Smooth muscle cell of the brain vasculature (primary cell): ENCODE results near the gene FBXO47.
"Not testable (repeated sequence)": the region's sequence is repeated elsewhere in the genome, so short reads cannot be mapped to it uniquely, and the experiment has no call there.

Source experiments
- DNase-seq: peaks from one replicate; pipeline ENCODE4 v3.0.0-alpha.2; 2012; ENCODE audit warnings: low read depth, low spot score

Gene FBXO47

DNA sequence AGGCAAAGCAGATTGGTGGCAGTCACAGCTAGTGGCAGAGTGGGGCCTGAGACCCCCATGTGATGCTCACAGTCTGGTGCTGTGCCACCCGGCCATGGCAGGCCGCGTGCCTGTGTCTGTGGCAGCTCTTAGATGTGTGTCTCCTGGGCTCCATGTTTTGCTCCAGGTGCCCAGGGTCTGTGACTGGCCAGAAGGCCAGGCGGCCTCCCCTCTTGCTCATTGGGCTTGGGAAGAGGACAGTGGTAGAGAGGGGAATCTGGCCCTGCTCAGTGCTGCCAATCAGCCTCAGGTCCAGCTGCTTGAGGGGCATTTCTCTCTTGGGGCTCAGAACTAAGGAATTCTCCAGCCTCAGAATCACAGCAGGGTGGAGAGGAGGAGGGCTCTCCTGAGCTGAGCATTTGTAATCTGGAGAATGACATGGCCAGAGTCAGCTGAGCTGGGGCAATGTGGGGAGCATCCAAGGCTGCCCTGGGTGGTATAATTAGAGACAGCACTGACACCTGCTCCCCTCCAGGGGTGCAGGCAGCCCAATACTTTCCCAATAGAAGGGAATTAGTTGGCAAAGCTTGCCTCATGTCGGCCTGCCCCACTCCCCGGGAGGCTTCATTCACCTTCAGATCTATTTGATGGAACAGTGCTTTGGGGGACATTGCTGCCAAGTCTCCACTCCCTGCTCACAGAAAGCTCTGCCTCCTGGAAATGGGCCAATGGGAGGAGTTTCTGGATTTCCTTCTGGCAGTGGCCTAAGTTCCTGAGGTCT lies 44.5 kb downstream of the FBXO47 start:
- DNase-seq, result peak; percentile 56

DNA sequence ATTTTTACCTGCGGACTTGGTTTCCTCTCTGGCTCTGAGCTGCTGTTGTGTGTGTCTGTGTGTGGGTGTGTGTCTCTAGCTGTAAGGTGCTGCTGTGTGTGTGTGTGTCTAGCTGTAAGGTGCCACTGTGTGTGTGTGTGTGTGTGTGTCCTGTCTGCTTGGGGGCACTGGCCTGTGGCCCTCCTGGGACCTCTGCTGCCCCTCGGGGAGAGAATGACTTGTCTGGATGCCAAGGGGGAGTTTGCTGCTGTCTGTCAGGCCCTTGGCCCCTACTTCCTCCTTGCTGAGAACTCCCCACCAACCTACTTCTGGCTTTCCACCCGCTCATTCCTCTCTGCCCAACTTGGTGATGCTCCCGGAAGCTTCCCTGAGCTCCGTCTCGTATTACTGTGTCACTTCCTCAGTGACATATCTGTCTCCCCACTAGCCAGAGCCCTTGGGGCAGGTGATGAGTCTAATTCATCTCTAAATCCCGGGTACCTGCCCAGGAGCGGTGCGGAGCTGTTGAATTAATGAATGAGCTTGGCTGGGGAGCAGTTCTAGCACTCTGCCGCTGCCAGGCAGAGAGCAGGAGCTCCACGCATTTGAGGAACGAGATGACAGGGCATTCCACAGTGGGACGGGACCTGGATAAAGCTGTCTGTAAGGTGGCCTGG lies 45.3 kb downstream of the FBXO47 start:
- DNase-seq, result no peak

DNA sequence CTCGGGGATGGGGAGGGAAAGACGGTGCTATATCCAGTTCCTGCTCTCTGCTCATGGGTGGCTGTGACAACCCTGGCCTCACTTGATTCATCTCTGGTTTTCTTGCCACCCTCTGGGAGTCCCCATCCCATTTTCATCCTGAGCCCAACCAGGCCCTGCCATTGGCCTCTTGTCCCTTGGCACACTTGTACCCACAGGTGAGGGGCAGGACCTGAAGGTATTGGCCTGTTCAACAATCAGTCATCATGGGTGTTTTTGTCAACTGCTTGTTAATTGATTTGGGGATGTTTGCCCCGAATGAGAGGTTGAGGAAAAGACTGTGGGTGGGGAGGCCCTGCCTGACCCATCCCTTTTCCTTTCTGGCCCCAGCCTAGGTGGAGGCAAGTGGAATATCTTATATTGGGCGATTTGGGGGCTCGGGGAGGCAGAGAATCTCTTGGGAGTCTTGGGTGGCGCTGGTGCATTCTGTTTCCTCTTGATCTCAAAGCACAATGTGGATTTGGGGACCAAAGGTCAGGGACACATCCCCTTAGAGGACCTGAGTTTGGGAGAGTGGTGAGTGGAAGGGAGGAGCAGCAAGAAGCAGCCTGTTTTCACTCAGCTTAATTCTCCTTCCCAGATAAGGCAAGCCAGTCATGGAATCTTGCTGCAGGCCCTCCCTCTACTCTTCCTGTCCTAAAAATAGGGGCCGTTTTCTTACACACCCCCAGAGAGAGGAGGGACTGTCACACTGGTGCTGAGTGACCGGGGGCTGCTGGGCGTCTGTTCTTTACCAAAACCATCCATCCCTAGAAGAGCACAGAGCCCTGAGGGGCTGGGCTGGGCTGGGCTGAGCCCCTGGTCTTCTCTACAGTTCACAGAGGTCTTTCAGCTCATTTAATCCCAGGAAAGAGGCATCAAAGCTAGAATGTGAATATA lies 46.6 kb downstream of the FBXO47 start:
- DNase-seq, result no peak

DNA sequence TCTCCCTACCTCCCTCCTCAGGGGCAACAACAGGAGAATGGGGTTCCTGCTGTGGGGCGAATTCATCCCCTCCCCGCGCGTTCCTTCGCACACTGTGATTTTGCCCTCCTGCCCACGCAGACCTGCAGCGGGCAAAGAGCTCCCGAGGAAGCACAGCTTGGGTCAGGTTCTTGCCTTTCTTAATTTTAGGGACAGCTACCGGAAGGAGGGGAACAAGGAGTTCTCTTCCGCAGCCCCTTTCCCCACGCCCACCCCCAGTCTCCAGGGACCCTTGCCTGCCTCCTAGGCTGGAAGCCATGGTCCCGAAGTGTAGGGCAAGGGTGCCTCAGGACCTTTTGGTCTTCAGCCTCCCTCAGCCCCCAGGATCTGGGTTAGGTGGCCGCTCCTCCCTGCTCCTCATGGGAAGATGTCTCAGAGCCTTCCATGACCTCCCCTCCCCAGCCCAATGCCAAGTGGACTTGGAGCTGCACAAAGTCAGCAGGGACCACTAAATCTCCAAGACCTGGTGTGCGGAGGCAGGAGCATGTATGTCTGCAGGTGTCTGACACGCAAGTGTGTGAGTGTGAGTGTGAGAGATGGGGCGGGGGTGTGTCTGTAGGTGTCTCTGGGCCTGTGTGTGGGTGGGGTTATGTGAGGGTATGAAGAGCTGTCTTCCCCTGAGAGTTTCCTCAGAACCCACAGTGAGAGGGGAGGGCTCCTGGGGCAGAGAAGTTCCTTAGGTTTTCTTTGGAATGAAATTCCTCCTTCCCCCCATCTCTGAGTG lies 47.7 kb downstream of the FBXO47 start:
- DNase-seq, result no peak

DNA sequence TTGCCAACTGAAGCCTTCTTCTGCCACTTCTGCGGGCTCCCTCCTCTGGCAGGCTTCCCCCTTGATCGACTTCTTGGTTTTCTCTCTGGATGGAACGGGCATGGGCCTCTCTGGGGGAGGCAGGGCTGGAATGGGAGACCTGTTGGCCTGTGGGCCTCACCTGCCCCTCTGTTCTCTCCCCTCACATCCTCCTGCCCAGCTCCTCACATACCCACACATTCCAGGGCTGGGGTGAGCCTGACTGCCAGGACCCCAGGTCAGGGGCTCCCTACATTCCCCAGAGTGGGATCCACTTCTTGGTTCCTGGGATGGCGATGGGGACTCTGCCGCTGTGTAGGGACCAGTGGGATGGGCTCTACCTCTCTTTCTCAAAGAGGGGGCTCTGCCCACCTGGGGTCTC lies 48.3 kb downstream of the FBXO47 start:
- no peak for DNase-seq

DNA sequence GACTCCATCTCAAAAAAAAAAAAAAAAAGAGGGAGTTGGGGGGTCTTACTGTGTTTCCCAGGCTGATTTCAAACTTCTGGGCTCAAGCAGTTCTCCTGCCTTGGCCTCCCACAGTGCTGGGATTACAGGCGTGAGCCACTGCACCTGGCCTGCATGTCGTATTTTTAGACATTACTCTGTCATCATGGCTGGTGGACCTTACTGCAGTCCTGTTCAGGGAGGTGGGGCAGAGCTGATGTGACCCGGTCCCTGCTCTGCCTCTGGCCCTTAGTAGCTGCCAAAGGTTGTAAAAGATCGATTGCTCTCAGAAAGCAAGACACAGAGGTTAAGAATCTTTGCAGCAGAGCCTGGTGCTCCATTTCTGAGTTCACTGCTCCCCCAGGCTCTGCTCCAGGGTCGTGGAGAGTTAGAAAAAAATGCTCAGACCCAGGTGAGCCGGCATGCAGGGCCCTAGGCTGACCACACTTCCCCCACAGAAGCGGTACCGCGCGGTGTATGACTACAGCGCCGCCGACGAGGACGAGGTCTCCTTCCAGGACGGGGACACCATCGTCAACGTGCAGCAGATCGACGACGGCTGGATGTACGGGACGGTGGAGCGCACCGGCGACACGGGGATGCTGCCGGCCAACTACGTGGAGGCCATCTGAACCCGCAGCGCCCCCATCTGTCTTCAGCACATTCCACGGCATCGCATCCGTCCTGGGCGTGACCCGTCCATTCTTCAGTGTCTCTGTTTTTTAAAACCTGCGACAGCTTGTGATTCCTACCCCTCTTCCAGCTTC lies 48.9 kb downstream of the FBXO47 start:
- no peak for DNase-seq

DNA sequence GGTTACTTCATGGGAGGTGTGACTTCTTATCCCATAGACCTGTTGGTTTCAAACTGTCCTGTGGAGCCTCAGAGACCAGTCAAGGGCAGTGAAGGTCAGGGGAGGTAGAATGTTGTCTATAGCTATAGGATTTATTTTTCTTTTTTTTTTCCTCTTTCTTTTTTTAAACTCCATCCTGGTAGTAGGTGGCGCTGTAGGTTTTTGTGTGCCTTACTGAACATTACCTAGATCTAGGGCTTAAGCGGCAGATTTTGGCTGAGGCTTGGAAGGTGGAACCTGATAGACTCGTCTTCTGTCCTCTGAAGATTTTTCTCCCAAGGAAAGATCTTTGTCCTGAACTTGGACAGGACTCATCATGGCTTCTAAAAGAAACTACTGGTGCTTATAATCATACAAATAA lies 49.9 kb downstream of the FBXO47 start:
- DNase-seq, result no peak

DNA sequence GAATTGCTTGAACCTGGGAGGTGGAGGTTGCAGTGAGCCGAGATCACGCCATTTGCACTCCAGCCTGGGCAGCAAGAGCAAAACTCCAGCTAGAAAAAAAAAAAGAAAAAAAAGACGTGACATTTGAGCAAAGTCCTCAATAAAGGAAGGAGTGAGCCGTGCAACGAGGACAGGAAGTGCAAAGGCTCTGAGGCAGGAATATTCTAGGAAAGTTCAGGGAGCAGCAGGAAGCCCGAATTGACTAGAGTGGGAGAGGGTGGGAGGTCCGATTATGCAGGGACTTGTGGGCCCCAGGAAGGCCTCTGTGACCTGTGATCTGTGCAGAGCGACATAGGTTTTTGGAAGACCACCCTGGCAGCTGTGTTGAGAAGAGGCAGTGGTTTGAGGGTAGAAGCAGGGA lies 50.4 kb downstream of the FBXO47 start:
- DNase-seq, result no peak

DNA sequence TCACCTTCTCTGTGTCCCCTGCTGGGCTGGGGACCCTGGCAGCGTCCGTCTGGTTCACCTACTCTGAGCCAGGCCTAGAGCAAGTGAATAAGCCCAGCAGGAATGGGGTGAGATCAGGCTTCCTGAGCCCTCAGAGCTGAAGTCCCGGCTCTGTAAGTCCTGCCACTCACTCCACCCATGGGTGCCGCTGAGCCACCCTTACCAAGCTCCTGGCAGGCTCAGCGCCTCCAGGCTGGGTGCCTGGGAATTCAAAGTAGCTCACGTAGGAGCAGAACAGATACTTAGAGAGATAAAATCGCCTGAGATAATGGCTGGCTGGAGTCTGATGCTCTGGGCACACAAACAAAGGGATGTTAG lies 51.6 kb downstream of the FBXO47 start:
- DNase-seq, result no peak

DNA sequence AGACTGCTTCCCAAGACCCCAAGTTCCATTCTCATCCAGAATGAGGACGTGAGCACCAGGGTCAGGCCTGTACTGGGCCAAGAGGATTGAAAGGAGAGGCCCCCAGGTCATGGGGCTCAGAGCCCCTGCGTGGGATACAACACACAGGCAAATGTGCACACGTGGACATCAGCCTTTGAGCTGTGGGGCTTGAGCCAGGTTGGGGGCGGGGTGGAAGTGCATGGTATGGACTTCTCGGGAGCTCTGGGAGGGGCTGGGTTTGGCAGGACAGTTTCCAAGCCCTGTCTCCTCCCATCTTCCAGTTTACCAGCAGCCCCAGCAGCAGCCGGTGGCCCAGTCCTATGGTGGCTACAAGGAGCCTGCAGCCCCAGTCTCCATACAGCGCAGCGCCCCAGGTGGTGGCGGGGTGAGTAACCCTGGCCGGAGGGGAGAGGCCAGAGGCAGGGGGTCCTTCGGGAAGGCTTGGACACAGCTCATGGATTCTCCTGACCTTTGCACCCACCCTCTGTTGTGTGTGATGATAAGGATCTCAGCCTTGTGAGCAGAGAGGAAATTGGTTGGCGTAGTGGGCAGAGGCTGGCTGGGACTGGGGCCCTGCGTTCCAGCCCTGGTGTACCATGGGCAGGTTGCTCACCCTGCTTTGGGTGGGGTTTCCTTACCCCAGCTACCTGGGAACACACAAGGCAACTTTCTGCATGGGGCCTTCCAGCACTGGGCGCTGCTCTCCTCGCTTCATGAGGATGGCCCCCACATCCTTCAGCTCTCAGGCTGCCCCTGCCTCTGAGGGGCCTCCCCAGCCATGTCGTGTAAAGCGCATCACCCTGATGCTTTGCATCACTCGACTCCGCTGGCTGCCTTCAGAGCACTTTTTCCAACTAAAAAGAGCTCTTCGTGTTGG lies 52.2 kb downstream of the FBXO47 start:
- no peak for DNase-seq

DNA sequence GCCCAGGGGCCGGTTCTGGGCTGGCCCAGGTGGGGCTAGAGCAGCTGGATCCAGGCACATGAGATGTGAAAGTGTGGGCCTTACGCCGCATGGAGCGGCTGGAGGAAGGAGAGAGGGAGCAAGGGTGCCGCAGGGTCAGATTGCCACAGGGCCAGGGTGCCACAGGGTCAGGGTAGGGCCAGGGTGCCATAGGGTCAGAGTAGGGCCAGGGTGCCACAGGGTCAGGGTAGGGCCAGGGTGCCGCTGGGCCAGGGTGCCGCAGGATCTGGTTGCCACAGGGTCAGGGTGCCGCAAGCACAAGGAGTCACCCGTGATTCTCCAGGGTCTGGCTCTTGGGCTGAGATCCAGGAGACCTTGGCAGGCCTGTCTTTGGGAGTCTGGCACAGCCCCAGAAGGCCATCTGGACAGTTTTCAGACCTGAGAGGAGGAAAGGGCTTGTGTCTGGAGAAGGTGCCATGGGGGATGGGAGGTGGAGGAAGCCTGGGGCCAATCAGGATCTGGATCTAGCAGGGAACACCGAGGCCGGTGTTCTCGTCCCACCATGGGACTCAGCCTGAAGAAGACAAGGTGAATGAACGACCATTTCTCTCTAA lies 54.9 kb downstream of the FBXO47 start:
- DNase-seq, result no peak

DNA sequence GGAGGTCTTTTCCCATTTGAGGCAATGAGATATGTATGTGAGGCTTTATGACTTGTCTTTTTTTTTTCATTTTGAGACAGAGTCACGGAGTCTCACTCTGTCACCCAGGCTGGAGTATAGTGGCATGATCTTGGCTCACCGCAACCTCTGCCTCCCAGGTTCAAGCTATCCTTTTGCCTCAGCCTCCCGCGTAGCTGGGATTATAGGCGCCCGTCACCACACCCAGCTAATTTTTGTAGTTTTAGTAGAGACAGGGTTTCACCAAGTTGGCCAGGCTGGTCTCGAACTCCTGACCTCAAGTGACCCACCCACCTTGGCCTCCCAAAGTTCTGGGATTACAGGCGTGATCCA lies 55.5 kb downstream of the FBXO47 start:
- not testable (repeated sequence) for DNase-seq

DNA sequence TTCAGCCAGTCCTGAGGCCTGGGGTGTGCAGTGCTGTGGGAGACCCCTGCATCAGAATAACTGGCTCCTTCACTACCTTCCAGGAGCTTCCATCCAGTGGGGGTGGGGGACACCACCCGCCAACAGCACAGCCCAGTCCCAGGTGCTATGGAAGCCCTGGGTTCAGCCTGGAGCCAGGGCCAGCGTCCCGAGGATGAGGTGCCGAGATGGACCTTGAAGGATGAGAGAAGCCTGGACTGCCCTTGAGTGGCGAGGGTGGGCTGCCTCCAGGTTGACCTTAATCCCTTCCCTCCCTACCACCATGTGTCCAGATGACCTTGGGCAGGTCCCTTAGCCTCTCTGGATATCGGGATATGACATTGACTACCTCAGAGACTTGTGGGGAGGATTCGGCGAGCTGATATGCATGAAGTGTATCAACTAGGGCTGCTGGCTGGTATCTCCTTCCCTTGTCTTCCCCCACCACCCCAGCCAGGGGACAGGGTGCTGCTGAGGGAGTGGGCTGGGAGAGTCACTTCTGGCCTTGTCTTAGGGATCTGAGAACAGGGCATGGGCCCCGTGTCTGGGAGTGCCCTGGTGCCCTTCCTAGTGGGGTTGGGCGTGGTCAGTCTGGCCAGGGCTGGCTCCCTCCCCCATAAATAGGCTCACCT lies 56.0 kb downstream of the FBXO47 start:
- no peak for DNase-seq

DNA sequence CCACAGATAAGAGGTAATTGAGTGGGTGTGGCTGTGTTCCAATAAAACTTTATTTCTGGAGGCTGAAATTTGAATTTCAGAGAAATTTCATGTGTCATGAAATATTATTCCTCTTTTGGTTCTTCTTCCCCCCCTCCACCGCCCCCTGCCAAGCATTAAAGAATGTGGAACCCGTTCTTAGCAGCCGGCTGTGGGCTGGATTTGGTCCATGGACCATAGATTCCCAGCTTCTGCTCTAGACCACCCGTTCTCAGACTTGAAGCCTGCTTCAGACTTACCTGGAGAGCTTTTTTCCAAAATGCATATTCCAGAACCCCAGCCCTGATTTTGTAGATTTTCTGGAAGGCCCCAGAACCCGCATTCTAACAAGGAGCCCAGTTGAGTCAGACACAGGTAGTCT lies 56.9 kb downstream of the FBXO47 start:
- DNase-seq, result no peak

DNA sequence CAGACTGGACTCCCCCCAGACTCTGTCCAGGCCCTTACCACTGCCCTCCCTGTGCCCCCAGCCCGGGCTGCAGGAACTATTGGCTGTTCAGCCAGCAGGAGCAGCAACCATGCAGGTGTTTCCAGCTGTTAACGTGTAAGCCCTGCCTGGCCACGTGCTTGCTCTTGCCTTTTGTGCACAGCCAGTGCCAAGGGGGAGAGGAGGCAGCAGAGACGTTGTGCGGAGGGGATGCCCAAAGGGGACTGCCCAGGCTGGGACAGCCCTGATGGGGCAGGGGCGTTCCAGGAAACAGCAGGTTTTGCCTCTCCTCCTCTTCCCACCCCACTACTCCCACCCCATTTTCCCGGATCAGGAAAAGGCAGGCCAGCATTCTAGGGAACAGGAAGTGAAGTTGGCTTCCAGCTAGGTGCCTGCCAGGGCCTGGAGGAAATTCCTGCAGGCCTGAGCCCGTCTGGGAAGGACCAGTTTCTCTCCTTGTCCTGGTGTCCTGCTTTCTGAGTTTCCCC lies 58.5 kb downstream of the FBXO47 start:
- DNase-seq, result no peak

DNA sequence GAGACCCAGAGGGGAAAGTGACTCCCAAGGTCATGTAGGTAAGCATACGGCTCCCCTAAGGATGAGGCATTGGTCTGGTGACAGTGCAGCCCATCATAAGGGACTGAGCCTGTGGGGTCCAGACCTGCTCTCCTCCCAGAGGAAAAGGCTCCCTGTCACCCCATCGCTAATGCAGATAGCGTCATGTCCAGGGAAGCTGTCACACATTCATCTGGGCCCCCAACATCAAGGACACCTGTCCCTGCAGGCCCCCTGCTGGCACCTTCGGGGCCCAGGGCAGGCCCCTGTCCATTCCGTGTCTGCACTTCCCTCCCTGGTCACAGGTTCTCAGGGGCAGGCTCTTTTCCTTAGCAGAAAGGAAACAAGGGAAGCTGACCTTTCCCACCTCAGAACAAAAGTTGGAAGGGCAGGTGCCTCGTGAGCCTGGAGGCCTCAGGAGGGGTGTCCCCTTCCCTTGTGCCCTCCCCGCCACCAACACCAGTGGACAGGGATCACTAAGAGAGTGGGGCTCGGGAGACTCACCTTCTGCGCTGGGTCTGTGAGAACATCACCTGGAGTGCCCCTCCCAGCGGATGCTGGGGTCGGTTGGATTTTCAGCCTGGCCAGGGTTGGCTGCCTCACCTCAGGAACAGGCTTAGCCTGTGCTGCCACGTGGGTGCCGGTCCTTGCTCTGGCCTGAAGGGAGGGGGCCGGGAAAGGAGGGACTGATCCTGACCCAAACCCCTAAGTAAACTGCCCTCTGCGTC lies 59.1 kb downstream of the FBXO47 start:
- no peak for DNase-seq

DNA sequence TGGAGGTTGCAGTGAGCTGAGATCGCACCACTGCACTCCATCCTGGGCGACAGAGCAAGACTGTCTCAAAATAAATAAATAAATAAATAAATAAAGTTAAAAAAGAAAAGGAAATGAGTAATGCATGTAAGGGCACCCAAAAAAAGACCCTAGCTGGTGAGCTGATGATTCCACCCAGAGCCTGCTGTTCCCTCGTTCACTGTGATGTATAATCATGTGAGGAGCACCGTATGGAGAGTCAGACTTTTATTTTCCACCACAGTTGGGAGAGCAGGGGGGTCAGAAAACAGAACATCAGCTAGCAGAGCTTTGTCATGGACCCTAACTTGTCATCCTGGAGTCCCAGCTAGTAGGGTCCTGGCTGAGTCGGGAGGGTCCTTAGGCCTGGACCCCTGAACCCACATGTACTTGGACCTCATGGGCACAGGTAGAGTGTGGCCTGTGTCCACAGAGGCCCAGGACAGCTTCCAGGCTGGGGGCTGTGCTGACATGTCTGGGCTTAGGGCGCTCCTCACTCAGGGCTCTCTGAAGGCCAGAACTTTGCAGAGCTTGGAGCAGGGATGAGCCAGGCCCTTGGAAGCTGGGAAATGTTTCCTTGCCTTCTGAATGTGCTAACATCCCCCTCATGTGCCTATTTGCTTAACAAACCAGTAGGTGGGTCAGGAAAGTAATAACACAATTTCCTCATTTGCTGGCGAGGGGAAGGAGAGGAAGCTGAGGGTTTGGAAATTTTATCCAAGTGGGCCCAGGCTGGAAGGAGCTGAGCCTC lies 60.6 kb downstream of the FBXO47 start:
- DNase-seq, result no peak
